GM19397 (cell line): ENCODE measurements around the gene VLDLR.

Experiments
- ATAC-seq: cut with Tn5 transposase; IDR thresholded peaks from one replicate; pipeline ENCODE4 v1.9.1; 2021; ENCODE audit warnings: mild to moderate bottlenecking, moderate library complexity; ENCODE audit not compliant: unreplicated experiment

The VLDLR gene

DNA sequence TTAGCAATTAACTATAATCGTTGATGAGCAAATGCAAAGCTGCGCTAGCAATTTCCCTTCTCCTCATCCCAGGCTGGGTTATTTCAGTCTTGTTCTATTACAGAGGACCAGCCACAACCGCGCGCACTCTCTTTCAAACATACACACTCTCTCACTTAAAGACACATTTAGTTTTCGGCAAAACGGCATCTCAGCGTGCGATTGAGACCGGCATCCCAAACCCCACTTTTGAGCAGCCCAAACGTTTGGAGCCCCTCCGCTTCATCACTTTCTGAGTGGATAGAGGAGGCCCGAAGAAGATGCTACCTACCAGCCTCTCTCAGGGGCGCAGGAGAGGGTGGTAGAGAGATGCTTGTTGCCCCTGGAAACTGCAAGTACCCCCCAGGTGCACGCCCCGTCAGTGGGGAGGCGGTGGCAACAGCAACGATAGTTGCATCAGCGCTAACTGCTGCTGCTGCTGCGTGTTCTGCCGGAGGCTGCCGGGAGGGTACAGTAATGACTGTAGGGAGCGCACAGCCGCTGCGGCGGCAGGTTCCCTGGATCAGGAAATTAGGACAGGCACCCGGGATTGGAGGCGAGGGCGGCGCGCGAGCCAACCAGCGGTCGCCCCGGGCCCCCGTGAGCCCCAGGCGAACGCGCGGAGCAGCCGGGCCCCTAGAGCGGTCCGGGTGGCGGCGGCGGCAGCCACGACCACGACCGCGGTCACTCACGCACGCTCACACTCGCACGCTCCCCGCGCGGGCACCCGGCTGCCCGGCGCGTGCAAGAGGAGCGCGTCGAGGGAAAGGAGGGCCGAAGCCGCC lies 467 bp upstream of the VLDLR start:
- peak; percentile 30 for ATAC-seq

DNA sequence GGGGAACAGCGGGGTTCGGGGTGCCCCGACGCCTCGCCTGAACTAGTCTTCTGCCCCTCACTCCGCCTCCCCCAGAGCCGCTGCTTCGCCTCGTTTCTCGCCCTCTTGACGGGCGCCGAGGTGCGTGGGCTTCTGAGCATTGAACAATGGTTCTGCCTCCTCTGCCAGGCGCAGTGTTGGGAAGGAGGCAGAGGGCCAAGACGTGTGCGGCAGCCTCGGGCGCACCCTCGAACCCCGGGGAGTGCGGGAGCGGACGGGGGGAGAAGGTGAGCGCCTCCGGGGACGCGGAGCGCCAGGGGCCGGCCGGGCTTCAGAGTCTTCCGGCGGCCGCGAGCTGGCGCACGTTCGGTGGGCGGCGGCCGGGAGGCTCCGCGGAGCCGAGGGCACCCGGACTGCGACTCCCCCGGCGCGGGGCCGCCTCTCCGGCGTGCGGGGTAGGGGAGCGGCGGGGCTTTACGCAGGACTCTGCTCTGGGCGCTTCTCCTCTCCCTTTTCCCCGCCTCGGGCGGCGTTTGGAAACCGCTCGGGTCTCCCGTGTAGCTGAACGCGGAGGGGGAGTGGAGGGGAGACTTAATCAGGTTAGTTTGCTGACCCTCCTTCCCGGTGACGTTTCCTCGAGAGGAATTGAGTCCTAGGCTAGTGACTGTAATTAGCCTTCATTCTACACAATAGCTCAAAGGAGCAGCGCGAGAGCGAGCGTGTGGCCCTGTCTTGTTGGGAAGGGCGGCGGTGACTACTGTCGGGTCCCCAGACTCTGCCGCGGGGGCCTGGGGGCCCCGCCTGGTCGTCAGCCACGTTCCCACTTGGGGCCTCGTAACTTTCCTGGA lies 1.1 kb downstream of the VLDLR start:
- ATAC-seq, result peak; percentile 32

DNA sequence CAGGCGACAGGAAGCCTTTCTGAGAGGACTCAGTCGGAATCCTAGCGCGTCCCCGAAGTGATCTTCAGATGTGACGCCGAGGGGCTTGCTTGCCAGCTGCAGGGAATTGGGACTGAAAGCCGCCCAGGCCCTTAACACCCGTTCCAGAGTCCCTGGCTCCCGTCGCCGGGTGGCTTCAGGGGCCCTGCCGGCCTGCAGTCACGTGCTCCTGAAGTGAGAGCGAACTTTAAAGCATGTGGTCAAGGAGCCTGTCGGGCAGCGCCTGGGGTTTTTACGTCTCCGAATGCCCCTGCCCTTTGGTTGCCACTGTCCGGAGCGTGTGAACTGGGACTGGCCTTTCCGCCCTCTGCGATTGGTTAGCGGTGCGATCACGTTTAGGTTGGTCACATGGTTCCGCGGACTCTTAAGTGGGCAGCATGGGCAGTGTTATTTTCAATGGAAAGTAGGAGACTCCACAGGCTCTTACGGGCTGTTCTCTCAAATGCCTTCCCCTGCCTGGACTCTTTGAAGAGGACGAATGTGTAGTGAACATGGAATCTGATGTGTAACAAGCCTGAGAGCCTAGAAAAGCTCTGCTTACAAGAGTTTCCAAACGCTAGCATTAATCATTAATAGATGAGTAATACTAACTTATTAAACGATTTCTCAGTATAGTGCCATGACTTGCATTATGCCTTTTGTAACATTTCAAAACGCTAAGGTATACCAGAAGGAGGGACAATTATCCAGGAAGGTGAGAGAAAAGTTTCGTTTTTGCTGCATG lies 1.9 kb downstream of the VLDLR start:
- ATAC-seq, result no peak

DNA sequence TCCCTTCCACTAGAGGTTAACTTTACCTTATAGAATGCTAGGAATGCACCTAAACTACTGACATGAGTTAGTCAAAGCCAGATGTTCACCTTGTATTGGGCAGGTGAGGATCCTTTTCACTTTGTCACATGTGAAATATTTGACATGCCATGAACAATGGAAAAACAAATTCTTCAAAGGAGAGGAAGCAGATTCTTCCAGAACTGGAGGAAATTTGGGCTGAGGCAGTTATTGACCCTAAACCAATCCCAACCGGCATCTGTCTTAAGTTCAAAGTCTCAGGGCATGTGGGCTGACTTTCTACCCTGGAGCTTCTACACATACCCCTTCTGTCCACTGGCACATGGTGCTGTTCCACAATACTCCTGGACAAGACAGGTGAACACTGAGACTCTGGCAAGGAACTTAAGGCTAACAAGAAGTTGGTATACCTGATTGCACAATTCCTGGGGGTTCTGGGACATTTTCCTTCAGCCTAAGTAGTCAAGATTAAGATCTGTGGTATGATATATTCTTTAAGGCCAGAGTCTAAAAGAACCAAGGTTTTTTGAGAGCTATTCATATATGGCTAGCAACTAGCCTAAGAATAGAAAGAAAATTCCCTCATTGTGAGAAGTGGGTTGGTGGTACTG lies 2.6 kb downstream of the VLDLR start:
- no peak for ATAC-seq

DNA sequence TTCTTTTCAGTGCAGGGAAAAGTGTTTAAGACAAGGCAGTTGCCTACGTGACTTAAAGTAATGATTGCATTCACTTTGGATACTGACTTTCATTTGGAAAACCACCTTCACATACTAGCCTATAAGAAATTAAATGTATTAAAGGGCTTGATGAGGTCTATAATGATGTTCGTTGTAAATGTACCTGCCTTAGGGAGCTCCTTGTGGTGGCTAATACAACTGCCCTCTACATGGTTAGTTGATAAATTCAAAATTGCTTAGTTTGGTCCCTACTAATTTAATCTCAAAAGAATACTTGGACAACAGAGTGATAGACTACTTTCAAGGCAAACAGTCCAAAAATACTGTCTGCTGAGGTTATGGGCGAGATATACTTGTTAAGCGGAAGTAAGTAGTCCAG lies 3.8 kb downstream of the VLDLR start:
- no peak for ATAC-seq

DNA sequence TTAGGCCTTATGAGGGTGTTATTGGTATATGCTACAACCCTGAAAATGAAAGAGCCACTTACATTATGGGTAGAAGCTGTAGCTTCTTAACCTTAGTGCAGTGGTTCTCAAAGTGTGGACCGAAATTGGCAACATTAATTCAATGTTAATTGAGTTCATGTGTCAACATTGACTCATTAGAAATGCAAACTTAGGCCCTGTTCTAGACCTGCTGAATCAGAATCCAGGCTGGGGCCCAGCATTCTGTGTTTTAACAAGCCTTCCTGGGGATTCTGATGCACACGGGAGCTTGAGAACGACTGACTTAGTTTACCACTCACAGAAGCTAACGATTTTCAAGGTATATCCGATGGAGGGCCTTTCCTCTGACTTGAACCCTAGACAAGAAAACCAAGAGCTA lies 7.3 kb downstream of the VLDLR start:
- ATAC-seq, result no peak

DNA sequence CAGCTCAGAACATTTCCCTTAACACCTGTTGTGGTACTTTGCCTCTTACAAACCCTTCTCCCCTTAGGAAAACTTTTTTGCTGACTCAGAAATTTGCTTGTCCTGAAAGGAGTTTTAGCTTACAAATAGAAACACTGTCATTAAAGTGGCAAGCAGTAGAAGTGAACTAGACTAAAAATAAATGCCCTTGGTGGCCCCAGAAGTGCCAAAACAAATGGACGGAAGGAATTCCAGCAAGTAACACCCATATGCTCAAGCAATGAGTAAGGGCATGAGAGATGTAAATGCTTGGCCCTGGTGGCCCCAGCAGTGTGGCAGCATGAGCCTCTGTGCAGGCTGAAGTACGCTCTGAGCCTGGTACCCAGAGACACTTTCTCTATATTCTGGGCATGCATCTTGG lies 8.6 kb downstream of the VLDLR start:
- ATAC-seq, result no peak

DNA sequence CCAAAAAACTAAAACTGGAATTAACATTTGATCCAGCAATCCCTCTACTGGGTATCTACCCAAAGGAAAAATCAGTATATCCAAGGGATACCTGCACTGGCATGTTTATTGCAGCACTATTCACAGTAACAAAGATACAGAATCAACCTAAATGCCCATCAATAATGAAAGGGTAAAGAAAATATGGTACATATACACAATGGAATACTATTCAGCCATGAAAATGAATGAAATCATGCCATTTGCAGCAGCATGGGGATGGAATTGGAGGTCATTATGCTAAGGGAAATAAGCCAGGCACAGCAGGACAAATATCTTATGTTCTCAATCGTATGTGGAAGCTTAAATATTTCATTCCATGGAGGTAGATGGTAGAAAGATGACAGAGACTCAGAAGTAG lies 9.7 kb downstream of the VLDLR start:
- no peak for ATAC-seq

DNA sequence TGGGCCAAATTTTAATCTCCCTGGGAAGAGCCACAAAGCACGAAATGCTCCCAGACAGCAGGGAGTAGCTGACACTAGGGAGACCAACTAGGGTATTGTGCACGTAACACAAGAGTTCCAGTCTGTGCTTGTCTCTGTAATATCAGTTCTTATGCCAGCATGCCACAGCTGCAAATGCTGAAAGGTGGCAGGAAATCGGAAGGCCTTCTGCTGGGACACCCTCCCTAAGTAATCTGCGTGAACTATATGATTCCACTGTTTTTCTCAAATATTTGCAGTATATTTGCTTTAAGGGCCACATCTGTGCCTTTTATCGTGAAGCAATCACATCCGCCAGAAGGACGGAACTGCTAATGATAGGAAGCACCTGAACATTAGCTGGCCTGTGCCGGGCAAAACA lies 12.6 kb downstream of the VLDLR start:
- no peak for ATAC-seq

DNA sequence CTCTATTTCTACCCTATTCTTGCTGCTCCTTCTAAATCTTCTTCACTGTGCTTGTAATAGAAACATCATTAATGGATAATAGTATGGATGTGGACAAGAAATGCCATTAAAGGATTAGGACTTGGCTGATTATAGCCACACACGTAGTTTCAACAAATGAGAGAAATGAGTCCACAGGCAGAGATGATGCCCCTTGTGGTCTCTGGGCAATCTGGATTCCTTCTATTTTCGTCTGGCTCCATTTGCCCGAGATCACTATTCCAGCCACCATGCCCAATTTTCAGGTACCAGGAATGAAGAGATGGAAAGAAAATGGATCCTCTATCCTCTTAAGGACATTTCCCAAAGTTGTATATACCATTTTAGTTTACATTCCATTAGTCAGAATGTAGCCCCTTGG lies 13.2 kb downstream of the VLDLR start:
- ATAC-seq, result no peak

DNA sequence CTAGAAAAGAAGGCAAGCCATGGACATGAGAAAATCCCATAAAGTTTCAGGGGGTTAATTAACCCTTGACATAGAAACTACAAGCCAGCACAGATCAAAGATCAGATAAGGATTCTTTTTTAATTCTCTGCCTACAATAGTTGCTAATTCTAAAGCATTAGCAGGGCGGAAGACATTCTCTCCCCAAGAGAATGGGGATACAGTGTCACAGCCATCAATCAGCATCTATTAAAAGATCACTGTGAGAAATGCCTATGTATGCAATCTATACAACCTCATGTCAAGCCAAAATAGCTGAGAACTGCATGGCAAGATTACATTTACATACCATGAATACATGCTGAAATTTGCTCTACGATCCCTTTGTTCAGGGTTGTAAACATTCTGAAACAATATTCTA lies 14.3 kb downstream of the VLDLR start:
- ATAC-seq, result no peak

DNA sequence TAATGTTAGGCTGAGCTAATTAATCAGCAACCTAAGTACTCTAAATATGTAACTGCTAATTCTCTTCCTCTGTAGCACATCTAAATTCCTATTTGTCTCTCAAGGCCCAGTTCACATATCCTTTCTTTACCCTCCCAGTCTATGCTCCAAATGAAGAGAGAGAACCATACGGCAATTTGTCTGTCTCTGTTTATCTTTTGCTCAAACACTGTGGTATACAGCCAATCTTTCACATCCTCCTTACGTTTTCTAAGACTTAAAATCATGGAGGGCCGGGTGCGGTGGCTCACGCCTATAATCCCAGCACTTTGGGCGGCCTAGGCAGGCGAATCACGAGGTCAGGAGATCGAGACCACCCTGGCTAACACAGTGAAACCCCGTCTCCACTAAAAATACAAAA lies 15.8 kb downstream of the VLDLR start:
- no peak for ATAC-seq

DNA sequence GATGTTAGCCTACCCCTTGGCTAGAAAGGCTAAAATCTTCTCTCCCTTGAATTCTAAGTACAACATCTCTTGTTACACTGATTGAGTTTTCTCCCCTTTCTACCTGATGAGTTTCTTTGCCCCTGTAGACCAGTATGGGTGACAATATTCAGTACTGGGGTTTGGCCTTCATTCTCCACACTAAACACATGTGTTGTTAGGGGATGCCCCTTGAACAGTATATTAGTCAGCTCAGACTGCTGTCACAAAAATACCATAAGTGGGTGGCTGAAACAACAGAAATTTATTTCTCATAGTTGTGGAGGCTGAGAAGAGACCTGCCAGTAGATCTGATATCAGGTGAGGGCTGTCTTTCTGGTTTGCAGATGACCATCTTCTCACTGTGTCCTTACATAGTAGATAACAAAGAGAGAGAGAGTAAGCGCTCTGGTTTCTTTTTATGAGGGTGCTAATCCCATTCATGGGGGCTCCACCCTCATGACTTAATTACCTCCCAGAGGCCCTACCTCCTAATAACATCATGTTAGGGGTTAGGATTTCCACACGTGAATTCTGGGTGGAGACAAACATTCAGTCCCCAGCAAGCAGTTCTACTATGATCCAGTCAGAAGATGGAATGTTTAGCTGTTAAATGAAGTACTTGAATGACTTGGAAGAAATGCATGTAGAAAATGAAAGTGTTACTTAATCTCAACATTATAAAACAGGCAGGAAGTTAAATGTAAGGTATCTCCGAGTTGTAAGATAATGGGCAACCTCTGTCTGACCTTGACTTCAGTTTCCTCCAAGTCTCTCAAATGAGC lies 17.5 kb downstream of the VLDLR start:
- ATAC-seq, result no peak

DNA sequence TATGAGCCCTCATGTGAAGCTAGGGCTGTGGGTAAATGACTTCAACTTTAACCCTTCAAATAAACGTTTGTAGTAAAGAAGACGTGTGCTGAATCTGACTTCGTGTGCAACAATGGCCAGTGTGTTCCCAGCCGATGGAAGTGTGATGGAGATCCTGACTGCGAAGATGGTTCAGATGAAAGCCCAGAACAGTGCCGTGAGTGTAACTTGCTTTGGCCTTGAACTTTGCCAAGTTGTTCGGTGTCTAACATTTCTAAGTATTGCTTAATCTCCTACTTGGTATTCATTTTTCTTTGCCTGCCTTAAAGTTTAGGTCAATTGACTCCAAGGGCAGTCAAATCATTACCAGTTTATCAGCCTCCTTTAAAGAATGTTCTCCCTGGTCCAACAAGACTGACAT lies 18.2 kb downstream of the VLDLR start:
- ATAC-seq, result no peak

DNA sequence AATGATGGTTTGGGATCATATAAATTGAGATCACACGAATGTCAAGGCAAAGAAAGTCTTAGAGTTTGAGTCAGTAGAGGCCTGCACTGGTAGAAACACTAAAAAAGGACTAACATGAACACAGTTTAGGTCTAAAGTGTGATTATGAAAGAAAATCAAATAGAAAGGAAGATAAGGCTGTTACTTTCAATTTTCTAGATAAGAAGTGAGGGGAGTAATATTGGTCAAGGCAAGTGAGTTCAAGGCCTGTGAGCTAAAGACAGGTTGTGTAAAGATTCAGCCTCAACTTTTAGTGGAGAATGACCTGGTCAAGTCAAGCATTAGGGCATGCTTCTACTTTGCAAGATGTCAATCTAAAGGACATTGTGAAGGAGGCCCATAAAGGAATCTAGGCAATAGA lies 19.0 kb downstream of the VLDLR start:
- ATAC-seq, result no peak

DNA sequence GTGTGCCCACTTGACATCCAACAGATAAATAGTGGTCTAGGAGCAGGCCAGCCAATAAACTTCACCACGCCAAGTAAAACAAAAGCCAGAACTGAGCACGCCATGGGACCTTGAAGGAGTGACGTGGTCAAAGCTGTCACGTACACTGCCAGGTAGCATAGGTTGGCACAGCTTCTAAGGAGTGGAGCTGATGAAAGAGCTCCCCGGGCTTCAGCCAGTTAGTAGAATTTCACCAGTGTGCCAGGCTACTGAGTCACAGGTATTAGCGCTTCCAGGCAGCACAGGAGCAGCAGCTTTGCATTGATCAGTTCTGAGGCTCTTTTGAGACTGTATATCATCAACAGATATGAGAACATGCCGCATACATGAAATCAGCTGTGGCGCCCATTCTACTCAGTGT lies 19.4 kb downstream of the VLDLR start:
- ATAC-seq, result no peak

DNA sequence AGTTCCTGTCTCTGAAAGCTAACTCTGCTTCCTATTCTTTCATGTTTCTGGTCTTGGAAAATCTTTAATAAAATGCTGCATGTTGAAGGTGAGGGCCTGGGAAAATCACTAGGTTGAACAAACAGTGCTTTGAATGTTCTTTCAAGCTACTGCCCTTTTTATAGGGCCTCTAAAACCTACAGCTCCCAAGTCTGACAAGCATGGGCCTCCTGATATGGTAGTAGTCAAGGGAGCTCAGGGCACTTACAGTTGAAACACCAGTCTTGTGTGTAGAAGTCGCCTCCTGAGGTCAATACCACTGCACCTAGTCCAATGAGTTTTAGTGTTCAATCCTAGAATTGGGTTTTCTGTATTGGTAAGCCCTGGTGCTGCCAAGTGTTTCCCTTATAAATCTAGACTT lies 20.5 kb downstream of the VLDLR start:
- ATAC-seq, result no peak

DNA sequence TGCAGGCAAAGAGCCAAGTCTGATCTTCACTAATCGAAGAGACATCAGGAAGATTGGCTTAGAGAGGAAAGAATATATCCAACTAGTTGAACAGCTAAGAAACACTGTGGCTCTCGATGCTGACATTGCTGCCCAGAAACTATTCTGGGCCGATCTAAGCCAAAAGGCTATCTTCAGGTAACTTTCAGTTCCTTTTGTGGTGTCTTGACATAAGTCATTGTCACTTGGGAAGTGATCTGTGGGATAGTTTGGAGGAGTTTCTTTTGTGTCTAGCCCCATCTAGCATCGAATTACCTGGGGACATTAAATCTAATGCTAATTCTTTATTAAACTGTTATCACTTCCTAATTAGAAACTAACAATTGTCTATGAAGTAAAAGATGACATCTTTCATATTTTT lies 24.0 kb downstream of the VLDLR start:
- ATAC-seq, result peak; percentile 74

DNA sequence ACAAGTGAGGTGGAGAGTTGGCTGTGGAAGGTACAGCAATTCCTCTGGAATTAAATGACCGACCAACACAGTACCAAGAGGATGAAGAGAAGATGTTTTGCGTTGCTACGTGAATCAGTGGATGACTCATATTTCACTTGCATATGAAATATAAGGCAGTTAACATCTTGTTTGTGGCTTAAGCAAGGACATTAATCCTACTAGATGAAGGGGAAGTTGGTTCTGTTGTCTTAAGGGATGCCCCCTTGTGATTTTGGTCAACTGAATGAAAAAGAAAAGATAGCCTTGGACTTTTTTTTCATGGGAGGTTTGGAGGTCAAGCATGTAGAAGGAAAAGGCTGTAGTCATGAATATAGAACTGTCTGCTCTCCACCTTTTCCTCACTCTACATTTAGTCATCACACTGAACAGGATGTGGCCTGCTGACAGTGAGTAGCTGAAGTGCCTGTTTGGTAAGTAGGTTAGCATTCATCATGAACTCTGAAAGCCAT lies 33.9 kb downstream of the VLDLR start:
- ATAC-seq, result no peak

DNA sequence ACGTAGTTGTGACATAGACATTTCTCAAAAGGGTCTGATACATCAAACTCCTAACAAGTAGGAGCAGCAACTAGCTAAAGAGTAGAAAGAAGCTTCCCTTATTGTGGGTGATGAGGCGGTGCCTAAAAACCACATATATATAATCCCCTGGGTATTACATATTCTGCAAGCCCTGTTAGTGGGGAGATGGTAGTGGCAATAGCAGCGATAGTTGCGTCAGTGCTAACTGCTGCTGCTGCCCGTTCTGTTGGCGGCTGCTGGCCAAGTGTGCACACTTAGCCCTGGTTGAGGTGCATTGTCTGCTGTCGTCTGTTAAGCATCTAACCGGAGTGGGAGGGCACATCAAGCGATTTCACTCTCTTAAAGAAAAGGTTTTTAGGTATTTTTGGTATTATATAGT lies 35.8 kb downstream of the VLDLR start:
- no peak for ATAC-seq
